Loucy (cell line): ENCODE data around the gene GRIP2.

Experiments
- H2AFZ ChIP-seq: fragments of 200-600 bp; sonication (generic); 2 replicates; pipeline ENCODE4 v1.6.0; 2016; ENCODE audit warnings: antibody characterized with exemption, mild to moderate bottlenecking, low read length, moderate library complexity
- H3F3A ChIP-seq: fragments of 200-600 bp; 2 replicates; pipeline ENCODE4 v1.6.0; 2016; ENCODE audit warnings: antibody characterized with exemption, low read depth, mild to moderate bottlenecking
- H3K27me3 ChIP-seq: fragments of 200-600 bp; sonication (generic); 2 replicates; pipeline ENCODE4 v1.6.1; 2014; ENCODE audit warnings: low read length, mild to moderate bottlenecking; ENCODE audit not compliant: insufficient read depth, poor library complexity, severe bottlenecking
- H3K36me3 ChIP-seq: fragments of 200-600 bp; sonication (generic); 2 replicates; pipeline ENCODE4 v1.6.1; 2016; ENCODE audit warnings: low read length; ENCODE audit not compliant: insufficient read depth
- H3K4me1 ChIP-seq: fragments of 200-600 bp; sonication (generic); 2 replicates; pipeline ENCODE4 v1.5.1; 2014; ENCODE audit warnings: low read length, mild to moderate bottlenecking; ENCODE audit not compliant: insufficient read depth, poor library complexity, severe bottlenecking
- H3K4me2 ChIP-seq: fragments of 200-600 bp; sonication (generic); 2 replicates; pipeline ENCODE4 v1.6.0; 2014; ENCODE audit warnings: antibody characterized with exemption, low read length, low read depth, mild to moderate bottlenecking; ENCODE audit not compliant: poor library complexity, severe bottlenecking
- H3K4me3 ChIP-seq: fragments of 200-600 bp; sonication (generic); 2 replicates; pipeline ENCODE4 v1.5.1; 2014; ENCODE audit warnings: low read length, mild to moderate bottlenecking, mixed read lengths; ENCODE audit not compliant: poor library complexity, severe bottlenecking
- H3K79me2 ChIP-seq: fragments of 200-600 bp; sonication (generic); 2 replicates; pipeline ENCODE4 v1.6.1; 2014; ENCODE audit warnings: low read length; ENCODE audit not compliant: insufficient read depth
- H3K9ac ChIP-seq: fragments of 200-600 bp; sonication (generic); 2 replicates; pipeline ENCODE4 v1.6.0; 2014; ENCODE audit warnings: mild to moderate bottlenecking, low read depth, low read length, moderate library complexity; ENCODE audit not compliant: poor library complexity, severe bottlenecking
- H3K9me2 ChIP-seq: fragments of 200-600 bp; sonication (generic); replicated peaks from 2 replicates; pipeline ENCODE4 v1.6.1; 2016; ENCODE audit warnings: low read depth, low read length, mixed read lengths
- H3K9me3 ChIP-seq: fragments of 200-600 bp; sonication (generic); 2 replicates; pipeline ENCODE4 v1.6.1; 2014; ENCODE audit warnings: mild to moderate bottlenecking, antibody characterized with exemption, low read length, low read depth; ENCODE audit not compliant: insufficient read depth
- H4K20me1 ChIP-seq: fragments of 200-600 bp; sonication (generic); 2 replicates; pipeline ENCODE4 v1.6.0; 2014; ENCODE audit warnings: antibody characterized with exemption, low read length, mild to moderate bottlenecking; ENCODE audit not compliant: insufficient read depth, poor library complexity, severe bottlenecking
- EZH2phosphoT487 ChIP-seq: fragments of 200-600 bp; IDR thresholded peaks from 2 replicates; pipeline ENCODE4 v1.6.1; 2018; ENCODE audit warnings: antibody characterized with exemption, mild to moderate bottlenecking, moderate library complexity, borderline replicate concordance
- TF ChIP-seq, protein P1 (sequence below): fragments of 200-600 bp; sonication (generic); conservative IDR thresholded peaks from 2 replicates; pipeline ENCODE4 v1.5.1; 2014; ENCODE audit warnings: mild to moderate bottlenecking, antibody characterized with exemption, low read length

The GRIP2 gene

DNA sequence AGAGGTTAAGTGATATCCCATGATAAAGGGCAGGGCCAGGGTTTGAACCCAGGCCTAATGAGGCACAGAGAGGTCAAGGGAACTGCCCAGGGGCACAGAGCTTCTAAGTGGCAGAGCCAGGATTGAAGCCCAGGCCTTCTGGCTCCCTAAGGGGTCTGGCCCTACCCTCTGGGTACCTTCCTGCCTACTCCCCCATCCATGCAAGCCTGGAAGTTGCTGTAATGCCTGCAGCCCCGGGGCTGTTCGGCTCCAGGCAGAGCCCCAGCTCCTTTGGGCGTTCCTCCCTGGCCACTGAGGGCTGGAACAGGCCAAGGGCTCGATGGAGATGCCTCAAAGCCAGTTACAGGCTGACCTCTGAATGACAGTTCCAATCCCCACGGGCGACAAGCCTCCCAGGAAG lies 4.5 kb downstream of the GRIP2 start:
- no peaks in the 10 kb centered on the region for H3K4me1 ChIP-seq
- no peaks in the 10 kb centered on the region for H3K9me3 ChIP-seq
- no peaks in the 10 kb centered on the region for H3K9me2 ChIP-seq
- H2AFZ ChIP-seq, result no peak overlapping the region
- H3K9ac ChIP-seq, result no peak overlapping the region
- no peaks in the 10 kb centered on the region for H4K20me1 ChIP-seq
- H3K4me2 ChIP-seq, result no peak overlapping the region
- H3K36me3 ChIP-seq, result no peaks in the 10 kb centered on the region
- H3K27me3 ChIP-seq, result no peaks in the 10 kb centered on the region
- no peaks in the 10 kb centered on the region for H3F3A ChIP-seq
- no peak overlapping the region for H3K4me3 ChIP-seq
- no peaks in the 10 kb centered on the region for H3K79me2 ChIP-seq
- no peak for TF ChIP-seq EZH2phosphoT487
- TF ChIP-seq, protein P1, sequence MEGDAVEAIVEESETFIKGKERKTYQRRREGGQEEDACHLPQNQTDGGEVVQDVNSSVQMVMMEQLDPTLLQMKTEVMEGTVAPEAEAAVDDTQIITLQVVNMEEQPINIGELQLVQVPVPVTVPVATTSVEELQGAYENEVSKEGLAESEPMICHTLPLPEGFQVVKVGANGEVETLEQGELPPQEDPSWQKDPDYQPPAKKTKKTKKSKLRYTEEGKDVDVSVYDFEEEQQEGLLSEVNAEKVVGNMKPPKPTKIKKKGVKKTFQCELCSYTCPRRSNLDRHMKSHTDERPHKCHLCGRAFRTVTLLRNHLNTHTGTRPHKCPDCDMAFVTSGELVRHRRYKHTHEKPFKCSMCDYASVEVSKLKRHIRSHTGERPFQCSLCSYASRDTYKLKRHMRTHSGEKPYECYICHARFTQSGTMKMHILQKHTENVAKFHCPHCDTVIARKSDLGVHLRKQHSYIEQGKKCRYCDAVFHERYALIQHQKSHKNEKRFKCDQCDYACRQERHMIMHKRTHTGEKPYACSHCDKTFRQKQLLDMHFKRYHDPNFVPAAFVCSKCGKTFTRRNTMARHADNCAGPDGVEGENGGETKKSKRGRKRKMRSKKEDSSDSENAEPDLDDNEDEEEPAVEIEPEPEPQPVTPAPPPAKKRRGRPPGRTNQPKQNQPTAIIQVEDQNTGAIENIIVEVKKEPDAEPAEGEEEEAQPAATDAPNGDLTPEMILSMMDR, result no peak

DNA sequence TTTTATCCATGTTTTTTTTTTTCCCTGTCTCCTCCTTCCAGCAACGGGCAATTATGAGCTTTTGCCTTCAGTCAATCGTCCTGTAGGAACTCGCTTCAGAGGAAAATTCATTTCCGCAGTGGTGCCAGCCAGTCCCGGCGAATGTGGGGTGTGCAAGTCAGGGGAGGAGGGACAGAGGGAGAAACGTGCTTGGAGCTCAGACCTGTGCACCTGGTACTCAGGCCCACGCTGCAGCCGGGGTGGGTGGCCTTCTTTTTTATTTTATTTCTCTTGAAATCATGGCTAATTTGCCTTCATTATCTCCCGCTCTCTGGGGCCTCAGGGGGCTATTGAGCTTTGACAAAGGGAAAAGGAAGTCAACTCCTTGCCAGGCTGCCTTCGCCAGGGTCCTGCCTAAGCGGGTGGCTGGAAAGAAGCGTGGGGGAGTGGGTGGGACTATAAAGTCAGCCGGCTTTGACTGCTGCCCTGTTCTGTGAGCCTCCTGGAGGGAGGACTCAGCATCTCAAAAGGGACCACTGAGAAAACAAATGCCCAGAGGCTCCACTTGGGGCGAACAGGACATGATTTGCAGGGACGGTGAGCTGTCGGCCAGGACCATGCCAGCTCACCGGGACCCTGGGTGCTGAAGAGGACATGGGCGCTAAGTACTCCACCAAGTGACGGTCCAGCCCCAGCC lies 5.5 kb downstream of the GRIP2 start:
- no peaks in the 10 kb centered on the region for H3K9me2 ChIP-seq
- no peaks in the 10 kb centered on the region for H3K36me3 ChIP-seq
- no peaks in the 10 kb centered on the region for H3K27me3 ChIP-seq
- no peaks in the 10 kb centered on the region for H3K79me2 ChIP-seq
- no peak overlapping the region for H3K9ac ChIP-seq
- H3K4me2 ChIP-seq, result no peak overlapping the region
- no peaks in the 10 kb centered on the region for H3K9me3 ChIP-seq
- no peaks in the 10 kb centered on the region for H3F3A ChIP-seq
- H3K4me1 ChIP-seq, result no peaks in the 10 kb centered on the region
- H4K20me1 ChIP-seq, result no peaks in the 10 kb centered on the region
- TF ChIP-seq, protein P1, result no peak
- no peak for TF ChIP-seq EZH2phosphoT487
- no peak overlapping the region for H2AFZ ChIP-seq
- no peak overlapping the region for H3K4me3 ChIP-seq

DNA sequence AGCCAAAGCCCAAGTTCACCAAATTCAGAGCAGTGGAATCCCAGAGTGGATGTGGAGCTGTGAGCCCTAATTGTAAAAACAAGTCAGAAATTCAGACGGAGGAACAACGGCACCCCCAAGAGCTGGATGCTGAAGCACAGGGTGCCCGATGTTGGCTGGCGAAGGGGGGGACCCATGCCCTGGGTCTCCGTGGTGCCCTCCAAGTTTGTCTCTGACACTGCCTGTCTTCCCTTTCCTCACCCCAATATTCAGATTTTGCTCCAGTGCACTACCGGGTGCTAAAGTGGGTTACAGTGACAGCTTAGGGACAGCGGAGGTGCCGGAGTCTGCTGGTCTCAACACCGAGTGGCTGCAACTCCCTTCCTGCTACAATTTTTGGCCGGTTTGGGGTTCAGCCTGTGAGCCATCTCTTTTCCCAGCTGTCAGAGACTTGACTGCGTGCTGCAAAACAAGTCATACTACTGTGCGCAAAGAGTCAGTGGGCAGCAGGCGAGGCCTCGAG lies 6.6 kb downstream of the GRIP2 start:
- H4K20me1 ChIP-seq, result no peaks in the 10 kb centered on the region
- H3K79me2 ChIP-seq, result no peaks in the 10 kb centered on the region
- H3K27me3 ChIP-seq, result no peaks in the 10 kb centered on the region
- no peak overlapping the region for H3K4me2 ChIP-seq
- H2AFZ ChIP-seq, result no peak overlapping the region
- TF ChIP-seq, protein P1, result no peak
- TF ChIP-seq EZH2phosphoT487, result no peak
- H3K9me3 ChIP-seq, result no peaks in the 10 kb centered on the region
- H3K4me1 ChIP-seq, result no peaks in the 10 kb centered on the region
- no peak overlapping the region for H3K4me3 ChIP-seq
- H3K9me2 ChIP-seq, result no peaks in the 10 kb centered on the region
- no peaks in the 10 kb centered on the region for H3F3A ChIP-seq
- no peaks in the 10 kb centered on the region for H3K36me3 ChIP-seq
- no peak overlapping the region for H3K9ac ChIP-seq
